Measurements from ENCODE around the gene ZFX.

Gene ZFX

DNA sequence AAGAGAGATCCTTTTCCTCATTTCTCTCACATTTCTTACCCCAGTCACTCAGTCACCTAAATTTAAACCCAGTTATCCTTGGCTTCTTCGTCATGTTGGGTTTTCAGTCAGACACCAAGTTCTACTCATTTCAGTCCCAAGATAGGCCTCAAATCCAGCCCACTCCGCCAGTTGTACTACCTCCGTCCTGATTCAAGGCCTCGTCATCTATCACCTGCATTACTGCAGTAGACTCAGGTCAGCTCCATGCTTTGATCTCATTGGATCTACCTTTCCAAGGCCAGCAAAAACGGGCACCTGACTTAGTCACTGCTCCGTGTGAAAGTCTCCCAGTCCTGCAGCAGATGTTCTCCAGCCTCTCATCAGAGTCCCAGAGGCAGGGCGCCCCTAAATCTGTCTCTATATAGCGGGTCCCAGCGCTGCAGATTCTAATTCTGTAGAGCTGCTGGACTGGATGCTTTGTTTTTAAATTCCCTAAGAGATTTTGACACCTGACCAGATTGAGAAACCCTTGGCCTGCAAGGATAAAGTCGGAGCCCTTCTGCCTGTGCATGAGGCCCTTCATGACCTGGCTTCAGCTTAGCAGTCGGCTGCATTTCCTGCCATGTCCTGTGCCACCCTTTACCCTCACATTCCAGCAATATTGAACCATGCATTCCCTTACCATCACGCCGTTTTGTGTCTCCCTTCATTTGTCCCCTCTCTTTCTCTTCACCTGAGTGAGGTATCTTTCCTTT is 53.7 kb downstream of the ZFX start:
- DNase-seq = no peak

DNA sequence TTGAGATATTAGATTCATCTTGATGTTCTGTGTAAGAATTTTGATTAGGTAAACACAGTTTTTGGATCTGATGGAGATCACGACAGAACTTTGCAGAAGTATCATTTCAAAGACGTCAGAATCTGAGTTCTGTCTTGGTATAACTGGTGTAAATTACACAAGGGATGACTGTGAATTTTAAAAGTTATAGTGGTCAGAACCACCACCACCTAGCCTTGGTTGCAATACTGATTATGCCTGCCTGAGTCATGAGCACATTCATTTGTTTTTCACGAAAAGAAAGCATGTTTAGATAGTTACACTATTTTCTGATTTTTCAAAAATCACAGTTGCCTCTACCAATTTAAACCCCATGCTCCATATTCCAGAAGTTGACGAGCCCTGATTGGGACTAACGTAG is 54.8 kb downstream of the ZFX start:
- DNase-seq = no peak

DNA sequence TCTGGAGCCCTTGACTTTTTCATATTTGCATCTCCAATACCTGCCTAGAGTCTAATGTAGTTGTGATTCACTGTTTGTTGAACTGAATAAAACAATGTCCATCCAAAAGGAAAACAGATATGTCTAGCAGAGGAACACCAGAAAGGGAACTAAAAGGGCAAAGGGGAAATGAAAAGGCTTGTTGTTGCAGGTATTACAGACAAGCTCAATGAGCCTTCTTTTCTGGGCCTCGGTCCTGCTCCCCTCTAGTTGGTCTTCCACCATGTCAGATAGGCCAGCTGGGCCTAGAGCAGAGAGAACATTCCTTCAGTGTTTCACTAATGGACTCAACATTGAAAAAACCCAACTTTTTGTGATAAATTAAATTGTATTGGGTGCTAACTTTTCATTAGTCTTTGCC is 55.4 kb downstream of the ZFX start:
- no peak for DNase-seq

DNA sequence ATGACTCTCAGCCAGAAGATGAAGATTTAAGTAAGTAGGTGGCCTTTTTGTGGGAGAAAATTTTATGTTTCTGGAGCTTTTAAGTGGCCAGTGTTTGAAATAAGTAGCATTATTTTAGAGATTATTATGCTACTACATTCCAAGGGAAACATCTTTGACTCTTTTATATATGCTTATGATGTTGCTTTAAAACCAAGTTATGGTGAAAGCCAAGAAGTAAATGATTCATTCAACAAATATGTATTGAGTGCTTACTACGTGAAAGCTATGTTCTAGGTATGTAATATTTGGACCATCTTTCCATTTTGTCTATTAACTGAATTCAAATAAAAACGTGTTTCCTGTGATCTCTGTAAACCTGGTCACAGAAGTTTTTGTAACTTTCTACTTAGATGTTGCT is 58.3 kb downstream of the ZFX start:
- DNase-seq = no peak

- DNase-seq = no peak
Measured at GRCh38 chrX:24208496-24209240, 59.1 kb downstream of the ZFX start.

- DNase-seq = no peak
Measured at GRCh38 chrX:24210190-24210589, 60.7 kb downstream of the ZFX start.

DNA sequence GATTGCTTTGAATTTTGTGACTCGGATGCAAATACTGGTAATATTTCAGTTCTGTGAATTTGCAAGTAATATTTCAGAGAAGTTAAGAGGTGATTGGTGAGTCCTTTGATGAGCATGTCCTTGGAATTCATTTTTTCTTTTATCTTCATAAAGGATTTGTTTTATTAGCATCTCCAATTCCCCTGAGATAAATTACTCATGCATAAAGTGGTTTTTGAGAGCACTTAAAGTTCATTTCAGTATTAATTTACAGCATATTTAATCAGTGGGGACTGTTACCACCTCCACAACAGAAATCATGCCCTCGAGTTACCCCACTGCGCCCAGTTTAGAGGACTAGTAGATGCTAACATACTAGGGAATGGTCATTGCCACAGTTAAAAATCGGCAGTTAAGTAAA is 65.0 kb downstream of the ZFX start:
- no peak for DNase-seq

DNA sequence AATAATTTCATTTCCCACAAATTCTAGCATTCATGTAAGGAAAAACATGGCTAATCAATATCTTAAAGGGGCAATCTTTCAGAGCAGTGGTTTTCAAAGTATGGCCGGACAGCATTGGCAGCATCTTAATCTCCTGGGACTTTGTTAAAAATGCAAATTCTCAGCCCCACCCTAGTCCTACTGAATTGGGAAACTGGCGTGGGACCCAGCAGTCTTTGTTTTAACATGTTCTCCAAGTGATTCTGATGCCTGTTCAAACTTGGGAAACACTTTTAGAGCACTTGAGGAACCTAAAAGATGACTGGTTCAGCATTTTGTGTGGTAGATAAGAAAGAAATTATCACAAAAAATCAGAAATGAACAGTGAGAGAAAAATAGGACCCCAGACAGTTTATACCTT is 65.7 kb downstream of the ZFX start:
- DNase-seq = no peak

- DNase-seq = no peak
Measured at GRCh38 chrX:24216037-24216436, 66.5 kb downstream of the ZFX start.

DNA sequence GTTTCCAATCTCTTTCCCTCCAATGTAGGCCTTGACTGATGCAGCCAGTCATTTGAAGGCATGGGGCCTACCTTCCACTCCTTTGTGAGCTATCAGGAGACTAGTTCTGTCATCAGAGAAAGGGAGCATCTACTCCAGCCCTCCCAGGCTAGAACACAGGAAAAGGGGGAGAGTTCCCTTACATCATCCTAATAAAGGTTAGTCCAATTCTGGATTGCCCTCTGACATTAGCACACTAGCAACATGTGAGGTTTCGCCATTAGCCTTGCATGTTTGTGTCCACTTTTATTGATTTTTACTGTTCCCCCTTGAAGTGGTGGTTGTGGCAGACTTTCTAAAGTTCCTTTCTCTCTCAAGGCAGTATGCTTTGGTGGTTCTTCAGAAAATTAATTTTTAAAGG is 67.3 kb downstream of the ZFX start:
- DNase-seq = no peak

DNA sequence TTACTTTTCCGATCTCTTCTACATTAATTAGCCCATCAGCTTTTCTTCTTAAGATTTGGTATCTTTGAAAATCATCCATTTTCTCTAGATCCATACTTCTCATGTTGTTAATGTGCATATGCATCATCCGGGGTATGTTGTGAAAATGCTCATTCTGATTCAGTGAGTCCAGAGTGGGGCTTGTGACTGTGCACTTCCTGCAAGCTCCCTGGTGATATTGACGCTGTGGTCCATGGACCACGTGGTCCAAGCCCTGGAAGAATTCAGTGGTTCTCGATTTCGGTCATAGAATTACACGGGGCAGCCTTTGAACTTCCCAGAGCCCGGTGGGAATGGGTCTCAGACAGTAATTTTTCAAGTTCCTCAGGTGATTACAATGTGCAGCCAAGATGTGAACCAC is 69.8 kb downstream of the ZFX start:
- no peak for DNase-seq

DNA sequence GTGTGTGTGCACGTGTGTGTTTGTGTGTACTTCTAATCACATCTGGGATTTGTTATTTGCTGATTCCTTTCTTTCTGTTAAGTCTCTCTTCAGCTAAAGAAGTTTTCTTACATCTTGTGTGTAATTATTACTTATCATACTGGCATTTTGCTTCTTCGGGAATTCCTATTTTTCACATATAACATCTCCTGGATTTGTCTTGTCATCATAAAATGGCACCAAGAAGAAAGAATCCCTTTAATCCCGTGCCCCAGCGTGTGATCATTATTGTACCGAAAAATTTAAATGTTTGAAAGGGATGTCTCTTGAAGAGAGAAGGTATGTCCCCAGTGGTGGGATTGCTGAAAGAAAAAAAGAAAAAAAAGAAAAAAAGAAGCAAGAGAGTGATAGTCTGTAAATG is 72.3 kb downstream of the ZFX start:
- no peak for DNase-seq

- no peak for DNase-seq
Measured at GRCh38 chrX:24225265-24225664, 75.7 kb downstream of the ZFX start.

DNA sequence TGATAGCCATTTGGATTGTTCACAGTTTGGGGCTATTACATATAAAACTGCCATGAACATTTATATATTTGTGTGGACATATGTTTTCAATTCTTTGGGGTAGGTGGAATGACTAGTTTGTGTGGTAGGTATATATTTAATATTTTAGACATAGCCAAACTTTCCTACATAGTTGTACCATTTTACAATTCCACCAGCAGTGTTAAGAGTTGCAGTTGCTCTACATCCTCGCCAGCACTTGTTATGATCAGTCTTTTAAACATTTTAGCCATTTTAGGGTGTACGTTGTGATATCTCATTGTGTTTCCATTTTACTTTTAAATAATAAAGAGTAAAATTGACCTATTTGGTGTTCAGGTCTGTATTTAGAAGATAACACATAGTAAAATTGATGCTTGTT is 76.6 kb downstream of the ZFX start:
- no peak for DNase-seq

DNA sequence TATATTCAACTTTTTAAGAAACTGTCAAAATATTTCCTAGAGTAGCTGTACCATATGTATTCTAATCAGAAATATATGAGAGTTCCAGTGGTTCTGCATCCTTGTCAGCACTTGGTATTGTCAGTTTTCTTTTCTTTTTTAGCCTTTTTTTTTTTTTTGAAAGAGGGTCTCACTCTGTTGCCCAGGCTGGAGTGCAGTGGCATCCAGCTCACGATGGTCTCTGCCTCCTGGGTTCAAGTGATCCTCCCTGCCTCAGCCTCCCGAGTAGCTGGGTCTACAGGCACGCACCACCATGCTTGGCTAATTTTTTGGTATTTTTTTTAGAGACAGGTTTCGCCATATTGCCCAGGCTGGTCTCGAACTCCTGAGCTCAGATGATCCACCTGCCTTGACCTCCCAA is 79.1 kb downstream of the ZFX start:
- DNase-seq = no peak

GRCh38 chrX:24229400-24229879 is 79.9 kb downstream of the ZFX start:
- DNase-seq = no peak

DNA sequence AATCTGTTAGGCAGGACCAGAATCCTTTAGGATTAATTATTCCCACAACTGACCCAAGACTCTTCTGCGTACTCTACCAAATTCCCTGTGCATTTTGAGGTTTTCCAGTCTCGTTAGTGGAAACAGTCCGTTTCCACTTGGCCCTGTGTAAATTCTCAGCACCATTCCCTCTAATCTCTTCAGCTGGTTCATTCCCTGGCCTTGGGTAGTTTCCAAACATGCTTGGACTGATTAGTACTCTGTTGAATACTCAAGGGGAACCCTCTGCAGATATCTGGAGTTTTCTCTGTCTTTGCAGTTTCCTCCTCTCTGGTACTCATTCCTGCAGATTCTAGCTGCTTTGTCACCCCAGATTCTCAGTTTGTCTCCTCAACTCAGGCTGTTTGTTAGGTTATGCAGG is 80.4 kb downstream of the ZFX start:
- no peak for DNase-seq

GRCh38 chrX:24231131-24231540 is 81.6 kb downstream of the ZFX start:
- no peak for DNase-seq

DNA sequence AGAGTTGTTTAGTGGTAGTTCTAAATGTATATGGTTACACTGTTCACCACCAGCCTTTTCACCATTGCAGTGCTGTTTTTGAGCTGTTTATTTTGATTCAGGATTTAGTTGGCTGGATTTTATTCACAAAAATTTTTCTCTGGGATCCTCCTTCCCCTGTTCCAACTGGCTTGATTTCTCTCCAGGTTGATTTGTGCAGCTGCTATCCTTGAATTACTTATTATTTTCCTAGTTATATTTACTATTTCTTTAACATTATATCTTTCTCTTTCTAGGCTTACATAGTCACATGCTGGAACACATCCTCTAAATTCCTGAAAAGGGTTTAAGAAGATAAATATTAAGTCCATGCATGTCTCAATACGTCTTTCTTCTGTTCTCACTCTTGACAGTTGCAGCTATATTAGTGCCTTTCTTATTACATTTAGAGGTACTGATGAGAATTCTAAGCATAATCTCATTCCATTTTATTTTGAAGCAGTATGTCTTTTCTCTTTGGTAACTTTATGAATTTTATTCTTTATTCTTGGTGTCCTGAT is 82.2 kb downstream of the ZFX start:
- no peak for DNase-seq

- no peak for DNase-seq
Measured at GRCh38 chrX:24232796-24233195, 83.3 kb downstream of the ZFX start.

GRCh38 chrX:24235084-24235710 is 85.7 kb downstream of the ZFX start:
- DNase-seq = no peak

- no peak for DNase-seq
Measured at GRCh38 chrX:24241822-24242648, 92.5 kb downstream of the ZFX start.

DNA sequence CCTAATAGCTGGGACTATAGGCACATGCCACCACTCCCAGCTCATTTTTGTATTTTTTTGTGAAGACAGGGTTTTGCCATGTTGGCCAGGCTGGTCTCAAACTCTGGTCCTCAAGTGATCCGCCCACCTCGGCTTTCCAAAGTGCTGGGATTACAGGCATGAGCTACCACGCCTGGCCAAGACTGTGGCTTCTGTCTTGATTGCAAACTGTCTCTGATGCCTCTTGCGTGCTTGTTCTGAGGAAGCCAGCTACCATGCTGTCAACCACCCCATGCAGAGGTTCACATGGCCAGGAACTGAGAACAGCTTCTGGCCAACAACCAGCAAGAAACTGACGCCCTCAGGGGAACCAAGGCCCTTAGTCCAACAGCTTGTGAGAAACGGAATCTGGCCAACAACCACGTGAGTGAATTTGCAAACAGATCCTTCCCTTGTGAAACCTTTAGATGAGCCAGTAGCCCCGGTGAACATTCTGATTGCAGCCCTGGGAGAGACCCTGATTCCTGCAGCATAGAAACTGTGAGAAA is 93.2 kb downstream of the ZFX start:
- no peak for DNase-seq
